Loucy (cell line): ENCODE results near the gene FARS2.

Experiments used
- H2AFZ ChIP-seq: fragments of 200-600 bp; sonication (generic); 2 replicates; pipeline ENCODE4 v1.6.0; 2016; ENCODE audit warnings: antibody characterized with exemption, mild to moderate bottlenecking, low read length, moderate library complexity
- H3F3A ChIP-seq: fragments of 200-600 bp; 2 replicates; pipeline ENCODE4 v1.6.0; 2016; ENCODE audit warnings: antibody characterized with exemption, low read depth, mild to moderate bottlenecking
- H3K27me3 ChIP-seq: fragments of 200-600 bp; sonication (generic); 2 replicates; pipeline ENCODE4 v1.6.1; 2014; ENCODE audit warnings: low read length, mild to moderate bottlenecking; ENCODE audit not compliant: insufficient read depth, poor library complexity, severe bottlenecking
- H3K36me3 ChIP-seq: fragments of 200-600 bp; sonication (generic); 2 replicates; pipeline ENCODE4 v1.6.1; 2016; ENCODE audit warnings: low read length; ENCODE audit not compliant: insufficient read depth
- H3K4me1 ChIP-seq: fragments of 200-600 bp; sonication (generic); 2 replicates; pipeline ENCODE4 v1.5.1; 2014; ENCODE audit warnings: low read length, mild to moderate bottlenecking; ENCODE audit not compliant: insufficient read depth, poor library complexity, severe bottlenecking
- H3K4me2 ChIP-seq: fragments of 200-600 bp; sonication (generic); 2 replicates; pipeline ENCODE4 v1.6.0; 2014; ENCODE audit warnings: antibody characterized with exemption, low read length, low read depth, mild to moderate bottlenecking; ENCODE audit not compliant: poor library complexity, severe bottlenecking
- H3K4me3 ChIP-seq: fragments of 200-600 bp; sonication (generic); 2 replicates; pipeline ENCODE4 v1.5.1; 2014; ENCODE audit warnings: low read length, mild to moderate bottlenecking, mixed read lengths; ENCODE audit not compliant: poor library complexity, severe bottlenecking
- H3K79me2 ChIP-seq: fragments of 200-600 bp; sonication (generic); 2 replicates; pipeline ENCODE4 v1.6.1; 2014; ENCODE audit warnings: low read length; ENCODE audit not compliant: insufficient read depth
- H3K9ac ChIP-seq: fragments of 200-600 bp; sonication (generic); 2 replicates; pipeline ENCODE4 v1.6.0; 2014; ENCODE audit warnings: mild to moderate bottlenecking, low read depth, low read length, moderate library complexity; ENCODE audit not compliant: poor library complexity, severe bottlenecking
- H3K9me2 ChIP-seq: fragments of 200-600 bp; sonication (generic); replicated peaks from 2 replicates; pipeline ENCODE4 v1.6.1; 2016; ENCODE audit warnings: low read depth, low read length, mixed read lengths
- H3K9me3 ChIP-seq: fragments of 200-600 bp; sonication (generic); 2 replicates; pipeline ENCODE4 v1.6.1; 2014; ENCODE audit warnings: mild to moderate bottlenecking, antibody characterized with exemption, low read length, low read depth; ENCODE audit not compliant: insufficient read depth
- H4K20me1 ChIP-seq: fragments of 200-600 bp; sonication (generic); 2 replicates; pipeline ENCODE4 v1.6.0; 2014; ENCODE audit warnings: antibody characterized with exemption, low read length, mild to moderate bottlenecking; ENCODE audit not compliant: insufficient read depth, poor library complexity, severe bottlenecking
- CTCF ChIP-seq: fragments of 200-600 bp; sonication (generic); conservative IDR thresholded peaks from 2 replicates; pipeline ENCODE4 v1.5.1; 2014; ENCODE audit warnings: mild to moderate bottlenecking, antibody characterized with exemption, low read length
- EZH2phosphoT487 ChIP-seq: fragments of 200-600 bp; IDR thresholded peaks from 2 replicates; pipeline ENCODE4 v1.6.1; 2018; ENCODE audit warnings: antibody characterized with exemption, mild to moderate bottlenecking, moderate library complexity, borderline replicate concordance

Gene FARS2

GRCh38 chr6:5463690-5464089 is 202.4 kb downstream of the FARS2 start:
- Histone ChIP-seq H3K4me2 (no peak overlapping the region), H3K4me1 (peaks cover 36% of the 10 kb centered on the region), H3K36me3 (no peaks in the 10 kb centered on the region)

GRCh38 chr6:5464099-5464885 is 203.0 kb downstream of the FARS2 start:
- H4K20me1 ChIP-seq, result no peaks in the 10 kb centered on the region
- H3K9me3 ChIP-seq, result peaks cover 4% of the 10 kb centered on the region; the same call in 1 of the 2 replicates
- no peak overlapping the region for H3K9ac ChIP-seq
- no peaks in the 10 kb centered on the region for H3K79me2 ChIP-seq
- no peaks in the 10 kb centered on the region for H3K9me2 ChIP-seq
- no peak overlapping the region for H3K4me3 ChIP-seq
- no peak for TF ChIP-seq EZH2phosphoT487
- no peak for TF ChIP-seq CTCF
- no peaks in the 10 kb centered on the region for H3K27me3 ChIP-seq
- peaks cover 3% of the 10 kb centered on the region; the same call in 1 of the 2 replicates for H3F3A ChIP-seq
- H3K4me1 ChIP-seq, result peaks cover 30% of the 10 kb centered on the region
- H3K4me2 ChIP-seq, result no peak overlapping the region
- H3K36me3 ChIP-seq, result no peaks in the 10 kb centered on the region
- H2AFZ ChIP-seq, result no peak overlapping the region

More at GRCh38 chr6:5463690-5464089, 202.4 kb downstream of the FARS2 start:
- Histone ChIP-seq H3K27me3 (no peaks in the 10 kb centered on the region), H2AFZ (no peak overlapping the region), H3K9ac (no peak overlapping the region), H3K9me2 (no peaks in the 10 kb centered on the region), H3K4me3 (no peak overlapping the region), H3K9me3 (peaks cover 4% of the 10 kb centered on the region; the same call in 1 of the 2 replicates), H4K20me1 (no peaks in the 10 kb centered on the region), H3F3A (peaks cover 3% of the 10 kb centered on the region; the same call in 1 of the 2 replicates), H3K79me2 (no peaks in the 10 kb centered on the region)
- TF ChIP-seq CTCF, result no peak
- no peak for TF ChIP-seq EZH2phosphoT487

- no peak overlapping the region for H3K9ac ChIP-seq
- H3K79me2 ChIP-seq, result no peaks in the 10 kb centered on the region
- H3K27me3 ChIP-seq, result no peaks in the 10 kb centered on the region
- TF ChIP-seq EZH2phosphoT487, result no peak
- TF ChIP-seq CTCF, result no peak
- no peaks in the 10 kb centered on the region for H3K9me2 ChIP-seq
- H3K9me3 ChIP-seq, result peaks cover 4% of the 10 kb centered on the region; the same call in 1 of the 2 replicates
- no peak overlapping the region for H3K4me3 ChIP-seq
- no peaks in the 10 kb centered on the region for H4K20me1 ChIP-seq
- no peak overlapping the region for H3K4me2 ChIP-seq
- no peaks in the 10 kb centered on the region for H3K36me3 ChIP-seq
- peaks cover 13% of the 10 kb centered on the region for H3K4me1 ChIP-seq
- no peaks in the 10 kb centered on the region for H3F3A ChIP-seq
- no peak overlapping the region for H2AFZ ChIP-seq
Observed at GRCh38 chr6:5466281-5467136, 205.2 kb downstream of the FARS2 start.
